Activated gamma-delta T cell (primary cell): ENCODE data around the gene PI4KA.
"Not testable (repeated sequence)": the region's sequence is repeated elsewhere in the genome, so short reads cannot be mapped to it uniquely, and the experiment has no call there.

Source experiments
- DNase-seq: peaks from one replicate; lab custom pipeline; 2025; lab: John Stamatoyannopoulos, UW

The PI4KA gene

GRCh38 chr22:20724676-20725454 is 133.7 kb downstream of the PI4KA start:
- no peak for DNase-seq

- no peak for DNase-seq
Measured at GRCh38 chr22:20721409-20722218, 137.0 kb downstream of the PI4KA start.

- DNase-seq = no peak
Measured at GRCh38 chr22:20720692-20721408, 137.8 kb downstream of the PI4KA start.

GRCh38 chr22:20718727-20719126 is 139.9 kb downstream of the PI4KA start:
- not testable (repeated sequence) for DNase-seq

- not testable (repeated sequence) for DNase-seq
Measured at GRCh38 chr22:20717981-20718380, 140.6 kb downstream of the PI4KA start.

- DNase-seq = not testable (repeated sequence)
Measured at GRCh38 chr22:20717213-20717866, 141.3 kb downstream of the PI4KA start.

GRCh38 chr22:20713116-20713515 is 145.5 kb downstream of the PI4KA start:
- not testable (repeated sequence) for DNase-seq

GRCh38 chr22:20709966-20710365 is 148.6 kb downstream of the PI4KA start:
- not testable (repeated sequence) for DNase-seq

GRCh38 chr22:20707549-20708118 is 151.0 kb downstream of the PI4KA start:
- DNase-seq = not testable (repeated sequence)

GRCh38 chr22:20703816-20704609 is 154.6 kb downstream of the PI4KA start:
- not testable (repeated sequence) for DNase-seq

- not testable (repeated sequence) for DNase-seq
Measured at GRCh38 chr22:20703414-20703806, 155.2 kb downstream of the PI4KA start.

GRCh38 chr22:20702546-20703413 is 155.8 kb downstream of the PI4KA start:
- DNase-seq = peak; percentile 97

GRCh38 chr22:20702175-20702545 is 156.5 kb downstream of the PI4KA start:
- not testable (repeated sequence) for DNase-seq

GRCh38 chr22:20701680-20702136 is 156.9 kb downstream of the PI4KA start:
- DNase-seq = not testable (repeated sequence)

GRCh38 chr22:20700347-20700746 is 158.3 kb downstream of the PI4KA start:
- not testable (repeated sequence) for DNase-seq

- not testable (repeated sequence) for DNase-seq
Measured at GRCh38 chr22:20699856-20700255, 158.8 kb downstream of the PI4KA start.

- DNase-seq = peak; percentile 45
Measured at GRCh38 chr22:20697481-20698113, 161.0 kb downstream of the PI4KA start.

- DNase-seq = not testable (repeated sequence)
Measured at GRCh38 chr22:20696056-20696455, 162.6 kb downstream of the PI4KA start.

- DNase-seq = not testable (repeated sequence)
Measured at GRCh38 chr22:20695205-20695604, 163.4 kb downstream of the PI4KA start.
